H54 (cell line): ENCODE data around the gene TTYH3.
A peak's percentile ranks its signal among the peaks of the same experiment; 100 is the strongest.

Source experiments
- DNase-seq: peaks from one replicate; pipeline ENCODE4 v3.0.0; 2011; ENCODE audit warnings: low spot score, mixed read lengths; ENCODE audit not compliant: insufficient read length
- FAIRE-seq: peaks from 3 replicates; lab custom pipeline; 2011; peaks lifted over from hg19 to GRCh38; lab: Jason Lieb, UNC
- POLR2A ChIP-seq: IDR thresholded peaks from 2 replicates; pipeline ENCODE4 v1.6.1; 2011; ENCODE audit warnings: low read depth, mild to moderate bottlenecking, low read length

TTYH3 gene

GRCh38 chr7:2628891-2629290 is 2.9 kb upstream of the TTYH3 start:
- FAIRE-seq (no peak), DNase-seq (no peak)
- TF ChIP-seq POLR2A: no peak

GRCh38 chr7:2629746-2630681 is 1.8 kb upstream of the TTYH3 start:
- TF ChIP-seq POLR2A: no peak
- DNase-seq (peak; percentile 95), FAIRE-seq (no peak)

- FAIRE-seq: no peak
- TF ChIP-seq POLR2A: no peak; the same call in 1 of the 2 replicates
- DNase-seq: peak; percentile 98
These were observed 1.1 kb downstream of the TTYH3 start for GRCh38 chr7:2632733-2633537.

- TF ChIP-seq POLR2A: peak; percentile 52
- FAIRE-seq (no peak), DNase-seq (peak; percentile 99)
These were observed 1.9 kb downstream of the TTYH3 start for GRCh38 chr7:2633538-2634266.

- no peak for TF ChIP-seq POLR2A
- no peak for FAIRE-seq
- no peak for DNase-seq
These were observed 2.7 kb downstream of the TTYH3 start for GRCh38 chr7:2634267-2635145.

GRCh38 chr7:2635148-2635668 is 3.4 kb downstream of the TTYH3 start:
- no peak for TF ChIP-seq POLR2A
- DNase-seq (no peak), FAIRE-seq (no peak)

GRCh38 chr7:2635810-2636701 is 4.3 kb downstream of the TTYH3 start:
- no peak for TF ChIP-seq POLR2A
- FAIRE-seq: no peak
- DNase-seq: no peak

GRCh38 chr7:2637066-2637471 is 5.3 kb downstream of the TTYH3 start:
- DNase-seq (no peak), FAIRE-seq (no peak)
- TF ChIP-seq POLR2A: no peak

- FAIRE-seq: no peak
- TF ChIP-seq POLR2A: no peak
- no peak for DNase-seq
These were observed 5.9 kb downstream of the TTYH3 start for GRCh38 chr7:2637505-2638223.

GRCh38 chr7:2638224-2638991 is 6.6 kb downstream of the TTYH3 start:
- TF ChIP-seq POLR2A: 0 out of 2 replicates have a peak, but pooled peaks have one; percentile 2
- FAIRE-seq (no peak), DNase-seq (no peak)
